Activated CD4-positive, alpha-beta T cell treated with anti-CD3 and anti-CD28 coated beads, Interleukin-2, amount 50 U/mL, for 48 hours (primary cell): ENCODE data around the gene OR7G3.

ENCODE experiments used
- DNase-seq, 2 experiments: peaks; one replicate each; pipeline ENCODE4 v3.0.0-alpha.2; 2020

OR7G3 gene

DNA sequence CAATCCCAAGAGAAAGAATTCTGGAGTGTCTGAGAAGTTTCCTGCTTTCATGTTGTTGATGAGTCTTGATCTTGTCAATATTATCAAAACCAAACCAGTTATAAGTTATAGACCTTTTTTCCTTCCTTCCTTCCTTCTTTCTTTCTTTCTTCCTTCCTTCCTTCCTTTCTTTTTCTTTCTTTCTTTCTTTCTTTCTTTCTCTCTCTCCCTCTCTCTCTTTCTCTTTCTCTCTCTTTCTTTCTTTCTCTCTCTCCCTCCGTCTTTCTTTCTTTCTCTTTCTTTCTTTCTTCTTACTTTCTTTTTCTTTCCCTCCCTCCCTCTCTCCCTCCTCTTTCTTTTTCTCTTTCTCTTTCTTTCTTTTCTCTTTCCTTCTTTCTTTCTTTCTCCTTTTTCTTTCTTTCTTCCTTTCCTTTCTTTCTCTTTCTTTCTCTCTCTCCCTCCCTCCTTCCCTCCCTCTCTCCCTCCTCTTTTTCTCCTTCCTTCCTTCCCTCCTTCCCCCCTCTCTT lies at the start of gene OR7G3:
Gene OR7G3 (minus strand): TSS at position 51 of the 506 bp plus-strand sequence. CDS start 0 bp downstream, at position 51.
- no peak for DNase-seq

DNA sequence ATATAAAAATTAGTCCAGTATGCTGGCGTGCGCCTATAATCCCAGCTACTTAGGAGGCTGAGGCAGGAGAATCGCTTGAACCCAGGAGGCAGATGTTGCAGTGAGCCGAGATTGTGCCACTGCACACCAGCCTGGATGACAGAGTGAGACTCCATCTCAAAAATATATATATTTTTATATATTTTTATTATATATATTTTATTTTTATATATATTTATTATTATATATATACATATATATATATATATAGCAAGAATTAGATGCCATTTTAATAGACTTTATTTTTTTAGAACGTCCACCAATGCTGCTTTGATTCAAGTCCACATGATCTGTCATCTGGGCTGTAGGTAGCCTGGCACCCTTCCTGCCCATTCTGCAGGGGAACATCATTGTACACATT lies 48.6 kb upstream of the OR7G3 start:
- no peak for DNase-seq

DNA sequence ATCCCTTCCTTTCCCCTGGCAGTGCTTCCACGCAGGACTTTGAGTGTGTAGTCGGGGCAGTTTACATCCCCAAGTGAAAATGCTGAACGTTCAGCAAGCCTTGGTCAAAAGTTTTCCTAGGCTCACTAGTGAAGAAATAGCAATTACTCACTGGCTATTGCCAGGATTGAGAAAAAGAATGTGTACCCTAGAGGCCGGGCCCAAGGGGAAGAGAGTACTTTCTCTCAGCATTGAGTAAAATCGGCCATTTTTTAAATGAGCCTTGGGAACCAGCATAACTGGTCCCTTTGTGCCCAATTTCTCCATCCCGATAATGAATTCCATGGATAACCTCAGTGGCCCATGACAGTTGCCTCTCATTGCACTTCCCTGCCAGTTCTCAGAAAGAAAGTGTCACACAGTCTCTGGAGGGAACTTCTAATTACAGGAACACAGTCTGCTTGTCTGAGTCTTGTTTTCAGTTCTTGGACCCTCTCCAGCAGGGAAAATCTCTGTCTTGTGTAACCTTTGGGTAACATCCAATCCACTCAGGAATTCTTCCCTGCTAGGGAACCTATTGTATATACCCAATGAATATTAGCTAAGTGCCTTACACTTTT lies 44.7 kb upstream of the OR7G3 start:
- no peak for DNase-seq

DNA sequence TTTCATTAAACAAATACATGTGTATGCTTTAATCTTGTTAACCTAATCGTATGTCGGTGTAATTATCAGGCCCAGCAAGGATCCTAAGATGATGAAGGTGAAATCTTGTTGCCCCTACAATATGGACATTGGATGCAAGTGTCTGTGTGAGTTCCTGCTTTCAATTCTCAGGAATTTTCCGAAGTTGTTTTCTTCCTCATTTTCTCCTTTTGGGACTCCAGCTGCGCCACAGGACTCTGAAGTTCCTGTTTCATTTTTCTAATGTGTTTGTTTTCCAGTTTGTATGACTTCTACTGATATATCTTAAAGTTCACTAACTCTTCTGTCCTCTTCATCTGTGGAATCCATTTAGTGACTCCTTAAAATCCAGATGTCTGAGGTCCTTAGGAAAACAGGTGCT lies 40.1 kb upstream of the OR7G3 start:
- no peak for DNase-seq

DNA sequence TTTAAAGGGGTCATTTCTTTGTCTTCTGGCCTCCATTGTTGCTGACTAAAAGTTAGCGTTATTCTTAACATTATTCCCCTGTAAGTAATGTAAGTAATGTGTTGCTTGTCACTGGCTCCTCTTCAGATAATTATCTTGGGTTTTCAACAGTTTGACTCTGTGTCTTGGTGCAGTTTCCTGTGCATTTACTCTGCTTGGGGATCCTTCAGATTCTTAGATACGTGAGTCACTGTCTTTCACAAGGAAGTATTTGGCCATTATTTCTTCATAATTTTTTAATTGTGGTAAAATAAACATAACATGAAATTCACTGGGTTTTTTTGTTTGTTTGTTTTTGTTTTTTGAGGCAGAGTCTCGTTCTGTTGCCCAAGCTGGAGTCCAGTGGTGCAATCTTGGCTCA lies 38.5 kb upstream of the OR7G3 start:
- no peak for DNase-seq

DNA sequence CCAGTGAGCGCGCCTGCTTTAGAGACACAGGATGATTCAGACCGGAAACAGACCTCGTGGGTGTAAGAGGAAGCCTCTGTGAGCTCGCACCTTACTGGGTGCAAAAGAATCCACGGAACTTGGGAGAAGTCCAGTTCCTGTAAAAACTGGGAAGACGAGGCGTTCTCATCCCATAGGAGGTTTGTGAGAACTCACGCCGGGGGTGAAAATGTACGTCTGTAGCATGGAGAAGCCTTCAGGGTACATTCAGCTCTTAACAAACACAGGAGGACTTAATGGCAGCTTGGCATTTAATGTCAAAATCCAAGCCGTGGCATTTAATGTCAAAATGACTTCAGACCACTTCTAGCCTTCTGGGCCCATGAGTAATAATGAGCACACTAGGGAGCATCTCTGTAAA lies 34.7 kb upstream of the OR7G3 start:
- no peak for DNase-seq

DNA sequence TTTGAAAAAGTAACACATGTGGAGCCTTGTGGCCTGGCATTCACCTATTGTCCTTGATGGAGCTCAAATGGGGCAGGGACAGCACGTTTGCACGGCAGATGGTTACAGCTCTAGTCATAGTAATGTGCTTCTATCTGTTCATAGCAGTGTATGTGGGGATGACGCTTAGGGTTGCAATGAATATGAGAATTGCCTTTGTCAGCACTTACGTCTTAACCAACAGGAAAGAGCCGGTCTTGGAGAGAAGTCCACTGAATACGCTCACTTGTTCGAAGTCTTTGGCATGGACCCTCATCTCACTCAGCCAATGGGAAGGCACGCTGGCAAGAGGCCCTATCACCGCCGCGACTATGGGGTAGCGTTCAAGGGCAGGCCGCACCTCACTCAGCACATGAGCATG lies 33.1 kb upstream of the OR7G3 start:
- no peak for DNase-seq

DNA sequence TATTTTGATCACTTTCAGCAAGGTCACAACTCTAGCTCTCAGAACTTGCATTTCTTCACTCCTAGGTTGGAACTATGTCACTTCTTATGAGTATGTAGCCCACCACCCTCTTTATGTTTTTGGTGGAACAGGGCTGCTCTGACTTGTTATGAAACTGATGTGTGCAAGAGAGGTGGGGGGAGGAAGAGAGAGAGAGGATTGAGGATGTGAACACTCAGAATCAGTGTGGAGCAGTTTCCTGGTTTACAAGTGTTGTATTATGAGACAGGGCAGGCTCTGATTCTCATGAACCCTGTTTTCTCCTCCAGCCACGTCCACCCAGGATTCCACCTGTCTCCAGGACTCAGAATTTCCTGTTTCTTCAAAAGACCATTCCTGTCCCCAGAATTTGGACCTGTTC lies 29.6 kb upstream of the OR7G3 start:
- DNase-seq: no peak

DNA sequence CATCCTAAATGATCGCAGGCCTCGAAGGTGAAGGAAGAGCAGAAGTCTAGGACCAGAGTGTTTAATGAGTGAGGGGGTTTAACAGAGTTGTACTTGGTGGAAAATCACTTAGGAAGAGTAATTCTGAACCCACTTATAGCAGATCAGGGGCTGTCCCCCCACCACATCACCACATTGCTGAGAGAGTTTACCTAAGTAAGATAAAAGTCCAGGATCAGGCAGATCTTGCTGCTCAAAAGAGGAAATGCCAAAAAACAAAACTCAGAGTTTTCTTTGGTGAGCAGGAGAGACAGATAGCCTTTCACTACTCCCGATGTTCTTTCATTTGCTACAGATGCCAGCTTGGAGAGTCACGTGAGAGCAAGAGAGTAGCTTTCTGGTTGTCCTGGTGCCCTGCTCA lies 28.8 kb upstream of the OR7G3 start:
- no peak for DNase-seq

DNA sequence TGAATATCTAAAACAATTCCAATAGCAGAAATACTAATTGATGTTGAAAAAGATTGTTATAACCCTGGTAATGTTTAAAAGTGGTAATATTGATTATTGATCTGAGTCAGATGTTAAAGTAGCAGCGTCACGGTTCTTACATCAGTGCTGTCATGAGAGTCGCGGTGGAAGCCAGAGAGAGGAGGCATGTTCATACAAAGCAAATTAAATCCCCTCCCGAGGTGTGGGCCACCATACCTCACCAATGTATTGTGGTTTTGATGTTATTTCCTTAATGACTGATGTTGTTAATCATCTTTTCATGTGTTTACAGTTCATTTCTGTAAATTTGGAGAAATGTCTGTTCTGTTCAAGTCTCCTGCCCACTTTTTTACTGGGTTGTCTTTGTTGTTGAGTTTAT lies 24.6 kb upstream of the OR7G3 start:
- no peak for DNase-seq

DNA sequence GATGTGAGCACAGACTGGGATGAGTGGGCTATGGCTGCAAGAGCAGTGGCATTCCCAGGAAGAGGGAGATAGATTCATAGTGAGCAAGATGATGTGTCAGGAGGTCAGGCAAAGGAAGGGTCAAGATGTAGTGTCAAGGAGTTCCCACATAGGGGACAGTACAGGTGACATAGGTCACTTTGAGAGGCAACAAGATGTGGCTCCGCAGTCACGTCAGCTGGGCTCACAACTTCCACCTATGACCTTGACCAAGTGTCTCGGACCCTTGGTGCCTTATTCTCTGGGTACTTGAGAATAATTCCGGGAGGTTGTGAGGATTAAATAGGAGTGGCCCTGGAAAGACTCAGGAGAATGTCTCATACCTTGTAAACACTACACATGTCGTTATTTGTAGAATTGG lies 23.9 kb upstream of the OR7G3 start:
- no peak for DNase-seq

DNA sequence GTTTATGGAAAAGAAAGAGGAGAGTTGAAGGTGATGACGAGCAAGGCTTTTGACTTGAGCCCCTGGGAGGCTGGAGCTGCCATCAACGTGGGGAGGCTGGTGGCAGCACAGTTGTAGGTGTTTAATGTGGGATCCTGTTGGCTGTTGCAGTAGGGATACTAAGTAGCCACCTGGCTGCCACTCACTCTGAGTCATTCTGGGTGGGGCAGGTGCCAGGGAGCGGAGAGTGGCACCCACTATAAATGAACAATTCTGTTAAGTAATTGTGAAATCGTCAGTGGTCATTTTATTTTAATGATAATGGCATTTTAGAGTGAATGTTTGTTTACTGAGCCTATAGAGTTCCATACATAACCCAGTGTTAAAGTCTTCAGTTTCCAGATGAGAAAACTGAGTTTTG lies 23.2 kb upstream of the OR7G3 start:
- no peak for DNase-seq

DNA sequence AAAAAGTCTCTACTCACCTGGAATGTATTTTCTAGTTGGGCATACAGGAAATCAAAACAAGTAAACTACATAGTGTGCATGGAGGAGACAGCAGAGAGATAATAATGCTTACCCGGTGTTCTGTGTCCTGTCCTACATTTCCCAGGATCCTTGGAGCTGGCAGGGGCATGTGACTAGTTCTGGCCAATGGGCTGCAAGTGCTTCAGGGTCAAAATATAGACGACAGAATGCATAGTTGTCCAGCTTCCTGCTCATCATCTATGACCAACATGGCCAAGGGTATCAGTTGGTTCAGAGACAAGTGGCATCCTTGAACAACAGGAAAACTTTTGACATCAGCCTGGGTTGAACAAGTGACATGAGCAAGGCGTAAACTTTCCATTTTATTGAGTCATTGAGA lies 21.9 kb upstream of the OR7G3 start:
- no peak for DNase-seq

DNA sequence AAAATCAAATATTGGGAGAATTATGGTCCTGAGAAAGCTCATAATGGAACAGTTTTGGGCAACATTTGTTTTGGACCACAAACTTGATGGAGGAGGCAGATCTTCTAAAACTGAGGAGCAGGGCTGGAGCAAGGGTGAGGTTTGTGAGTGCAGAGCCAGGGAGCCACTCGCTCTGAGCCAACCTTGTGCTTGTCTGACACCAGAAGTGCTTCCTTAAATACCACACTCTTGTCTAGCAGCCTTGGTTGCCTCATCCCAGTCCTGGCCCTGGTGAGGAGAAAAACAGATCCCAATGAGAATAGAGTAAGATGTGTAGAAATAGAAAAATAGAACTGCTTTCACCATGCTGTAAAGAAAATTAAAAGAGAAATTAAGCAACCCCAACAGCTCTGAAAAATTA lies 20.1 kb upstream of the OR7G3 start:
- DNase-seq: no peak

DNA sequence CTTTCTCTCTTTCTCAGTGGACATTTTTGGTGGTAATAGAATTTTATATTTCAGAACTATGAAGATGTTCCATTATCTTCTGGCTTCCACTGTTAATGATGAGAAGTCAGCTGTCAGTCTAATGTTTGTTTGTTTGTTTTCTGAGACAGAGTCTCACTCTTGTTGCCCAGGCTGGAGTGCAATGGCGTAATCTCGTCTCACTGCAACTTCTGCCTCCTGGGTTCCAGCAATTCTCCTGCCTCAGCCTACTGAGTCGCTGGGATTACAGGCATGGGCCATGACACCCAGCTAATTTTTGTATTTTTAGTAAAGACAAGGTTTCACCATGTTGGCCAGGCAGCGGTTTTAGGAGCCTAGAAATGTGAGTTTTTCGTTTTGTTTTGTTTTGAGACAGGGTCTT lies 18.2 kb upstream of the OR7G3 start:
- DNase-seq: no peak

DNA sequence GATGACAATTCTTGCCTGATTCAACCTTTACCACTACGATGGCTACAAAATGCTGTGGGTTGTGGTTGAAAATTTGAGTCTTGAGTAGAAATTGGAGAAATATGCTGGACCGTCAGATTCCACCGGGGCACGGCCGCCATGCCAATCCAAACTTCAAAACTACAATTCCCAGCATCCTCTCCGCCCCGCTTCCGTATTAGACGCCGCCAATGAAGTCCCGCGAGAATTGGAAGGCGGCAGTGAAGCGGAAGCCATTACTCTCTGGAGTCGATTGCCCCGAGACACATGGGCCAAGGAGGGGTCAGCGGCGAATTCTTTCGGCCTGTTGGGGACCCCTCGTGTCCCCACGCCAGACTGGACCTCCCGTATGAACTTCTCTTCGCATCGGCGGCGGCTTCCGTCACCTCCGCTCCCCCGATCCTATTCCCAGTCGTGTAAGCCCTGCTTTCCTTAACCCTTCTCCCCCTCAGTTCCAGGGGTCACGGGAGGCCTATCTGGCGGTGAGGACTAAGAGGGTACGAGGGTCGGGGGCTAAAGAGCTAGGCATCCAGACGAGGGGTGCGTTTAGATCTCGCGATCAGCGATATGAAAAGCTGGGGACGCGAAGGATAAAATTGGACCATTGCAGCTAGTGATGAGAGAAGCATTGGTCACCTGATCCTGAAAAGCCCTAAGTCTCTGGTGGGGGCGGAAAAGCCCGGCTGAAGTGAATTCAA lies 13.6 kb upstream of the OR7G3 start, which contains the start of gene ZNF317:
Gene ZNF317 (plus strand): TSS at position 239 of the 716 bp plus-strand sequence. CDS start 15,620 bp downstream, outside the sequence.
- peak; percentile 85 to 90 for DNase-seq

DNA sequence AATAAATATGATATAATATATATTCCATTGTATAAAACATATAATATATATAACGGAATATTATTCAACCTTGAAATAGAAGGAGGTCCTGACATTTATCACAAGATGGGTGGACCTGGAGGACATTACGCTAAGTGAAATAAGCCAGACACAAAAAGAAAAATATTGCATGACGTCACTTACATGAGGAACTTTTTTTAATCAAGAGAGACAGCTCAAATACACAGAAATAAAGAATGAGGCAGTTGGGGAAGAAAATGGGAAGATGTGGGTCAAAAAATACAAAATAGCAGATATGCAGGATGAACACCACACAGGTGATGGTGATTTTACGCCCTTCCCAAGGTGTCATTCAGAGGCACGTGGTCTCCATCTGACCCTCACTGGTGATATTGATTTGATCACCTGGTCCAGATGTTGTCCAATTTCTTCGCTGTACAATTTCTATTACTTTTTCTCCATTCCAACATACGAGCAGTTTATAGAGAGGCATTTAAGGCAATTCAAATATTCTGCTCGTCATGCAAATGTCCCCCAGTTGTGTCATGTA lies 12.9 kb upstream of the OR7G3 start:
- no peak for DNase-seq

DNA sequence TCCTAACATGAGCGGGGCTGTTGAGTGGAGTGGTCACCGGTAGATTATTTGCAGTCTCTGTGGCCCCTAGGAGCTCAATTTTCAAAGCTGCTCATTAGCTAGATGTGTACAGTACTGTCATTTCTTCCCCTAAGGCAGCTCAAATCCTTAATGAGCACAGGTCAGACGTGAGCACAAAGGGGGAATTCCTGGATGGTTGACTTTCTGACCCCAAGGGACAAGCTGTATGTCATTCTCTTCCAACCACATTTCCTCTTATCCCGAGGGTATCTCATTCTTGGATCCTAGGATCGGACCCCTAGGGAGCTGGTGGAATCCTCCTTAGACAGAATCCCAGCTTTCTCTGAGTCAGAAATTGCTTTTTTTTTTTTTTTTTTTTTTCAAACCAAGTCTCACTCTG lies 5.7 kb upstream of the OR7G3 start:
- no peak for DNase-seq

DNA sequence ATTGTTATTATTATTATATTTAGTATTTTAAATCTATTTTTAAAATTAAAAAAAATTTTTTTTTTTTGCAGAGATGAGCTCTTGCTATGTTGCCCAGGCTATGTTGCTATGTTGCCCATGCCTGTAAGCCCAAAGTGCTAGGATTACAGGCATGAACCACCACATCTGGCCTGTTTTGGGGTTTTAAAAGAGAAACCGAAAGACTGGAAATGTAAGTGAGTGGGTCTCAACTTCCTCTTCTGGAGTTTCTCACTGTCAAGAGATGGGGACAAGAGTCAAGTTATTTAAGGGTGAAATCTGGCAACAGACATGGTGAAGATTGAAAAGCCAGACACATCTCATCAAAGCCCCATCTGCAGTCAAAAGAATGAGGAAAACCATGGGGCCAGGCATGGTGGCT lies 4.2 kb upstream of the OR7G3 start:
- no peak for DNase-seq

DNA sequence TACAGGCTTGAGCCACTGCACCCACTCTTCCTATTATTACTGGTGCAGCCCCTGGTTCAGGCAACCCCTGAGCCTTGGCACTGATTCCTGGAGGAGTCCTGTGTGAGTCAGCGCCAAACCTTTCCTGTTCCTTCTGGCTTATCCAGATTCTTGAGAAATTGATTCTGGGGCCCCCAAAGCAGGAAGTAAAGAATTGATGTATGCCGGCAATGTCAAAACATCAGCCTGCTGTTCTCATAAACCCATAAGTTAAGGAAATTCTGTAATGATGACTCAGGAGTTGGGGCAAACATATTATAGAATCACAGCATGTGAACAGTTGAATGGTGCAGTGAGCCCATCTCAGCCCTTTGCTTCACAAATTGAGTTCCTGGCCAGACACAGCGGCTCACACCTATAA lies 1.4 kb upstream of the OR7G3 start:
- no peak for DNase-seq

DNA sequence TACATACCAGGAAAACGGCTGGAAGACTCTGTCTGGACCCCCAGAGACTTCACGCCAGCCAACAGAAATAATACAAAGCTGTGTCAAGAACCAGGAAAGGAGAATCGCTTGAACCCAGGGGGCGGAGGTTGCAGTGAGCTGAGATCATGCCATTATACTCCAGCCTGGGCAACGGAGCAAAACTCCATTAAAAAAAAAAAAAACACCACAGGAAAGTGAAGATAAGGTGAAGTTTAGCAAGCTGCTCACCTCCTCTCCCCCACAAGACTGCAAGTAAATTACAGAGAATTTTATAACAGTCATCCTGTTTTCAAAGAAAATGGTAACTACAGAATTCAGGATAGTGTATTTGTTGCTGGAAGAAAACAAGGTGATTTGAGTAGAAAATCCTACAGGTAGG lies 10.2 kb downstream of the OR7G3 start:
- DNase-seq: no peak

DNA sequence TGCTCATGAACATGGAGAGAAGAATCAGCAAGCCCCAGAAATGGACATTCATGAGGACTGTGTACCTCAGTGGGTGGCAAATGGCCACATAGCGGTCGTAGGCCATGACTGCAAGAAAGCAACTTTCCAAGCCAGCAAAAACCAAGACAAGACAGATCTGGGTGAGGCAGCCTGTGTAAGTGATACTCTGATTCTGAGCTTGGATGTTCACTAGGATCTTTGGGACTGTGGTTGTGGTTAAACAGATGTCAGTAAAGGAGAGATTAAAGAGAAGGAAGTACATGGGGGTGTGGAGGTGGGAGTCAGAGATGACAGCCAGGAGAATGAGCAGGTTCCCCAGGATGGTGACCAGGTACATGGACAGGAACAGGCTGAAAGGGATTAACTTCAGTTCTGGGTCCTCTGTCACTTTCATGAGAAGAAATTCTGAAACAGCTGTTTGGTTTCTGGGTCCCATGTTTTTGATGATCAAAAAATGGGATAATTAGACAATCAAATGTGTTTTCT lies 11.4 kb downstream of the OR7G3 start, which contains the start of gene OR7G1:
Gene OR7G1 (minus strand): TSS at position 457 of the 507 bp plus-strand sequence. CDS start 0 bp downstream, at position 457.
- no peak for DNase-seq

DNA sequence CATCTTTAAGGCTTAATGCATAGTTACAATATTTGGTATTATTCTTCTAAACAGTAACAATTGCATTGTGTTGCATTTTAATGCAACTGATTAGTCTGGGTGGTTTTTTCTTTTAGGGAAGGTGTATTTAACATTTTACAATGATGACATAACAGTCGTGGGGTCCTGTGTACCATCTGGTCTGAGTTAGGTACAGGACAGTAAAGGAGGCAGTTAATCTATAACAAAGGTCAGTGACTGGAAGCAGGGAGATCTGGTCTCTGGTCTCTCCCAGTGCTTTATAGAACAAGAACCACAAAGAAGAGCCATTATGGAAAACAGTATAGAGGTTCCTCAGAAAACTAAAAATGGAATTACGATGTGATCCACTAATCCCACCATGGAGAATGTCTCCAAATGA lies 16.8 kb downstream of the OR7G3 start:
- no peak for DNase-seq

DNA sequence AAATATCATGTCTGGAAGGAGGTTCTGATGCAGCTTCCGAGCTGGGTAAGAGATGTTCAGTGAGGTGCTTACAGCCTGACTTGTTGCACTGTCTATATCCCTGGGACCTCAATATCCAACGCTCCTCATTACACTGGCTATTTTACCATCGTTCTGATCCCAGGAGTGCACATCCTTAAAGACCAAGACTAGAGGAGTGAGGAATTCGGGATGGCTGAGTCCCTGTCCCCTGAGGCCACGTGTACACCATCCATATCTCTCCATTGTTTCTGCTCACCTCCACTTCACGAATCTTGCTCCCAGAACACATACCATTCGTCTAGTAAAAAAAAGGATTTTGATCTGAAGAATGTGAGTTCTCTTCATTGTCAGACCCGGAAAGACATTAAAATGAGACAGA lies 19.4 kb downstream of the OR7G3 start, which contains the start of gene OR7G2:
Gene OR7G2 (minus strand): TSS at position 101 of the 400 bp plus-strand sequence. CDS start 4,232 bp downstream, outside the sequence.
- no peak for DNase-seq
